Caco-2 (cell line): ENCODE measurements around the gene ESRP2. TPM values are rescaled to one million over a fixed set of nuclear protein-coding genes. Genes with fewer than 3 reads are reported as not detected.

Source experiments
- BruUV-seq: library from RNA; stranded (reverse); fragments of 400-500 nt; replicated peaks from 2 replicates; lab custom pipeline; 2021; lab: Mats Ljungman, UMichigan
- CTCF ChIA-PET: fragments of 300-600 bp; sonication (Branson Sonifier 250); formaldehyde crosslinking; loops from one replicate; lab custom pipeline; 2022; ENCODE audit warnings: antibody characterized with exemption; lab: Charles Lee
- POLR2A ChIA-PET: fragments of 300-600 bp; sonication (Branson Sonifier 250); formaldehyde crosslinking; loops from one replicate; lab custom pipeline; 2022; ENCODE audit warnings: antibody characterized with exemption; lab: Charles Lee
- DNase-seq, 2 experiments: peaks; one replicate each; pipeline versions ENCODE4 v3.0.0 to v3.0.0-alpha.2; 2020 to 2022
- H3K27me3 ChIP-seq: replicated peaks from 2 replicates; pipeline ENCODE4 v1.6.0; 2011; ENCODE audit warnings: low read length; ENCODE audit not compliant: control insufficient read depth, insufficient read depth
- H3K36me3 ChIP-seq: 2 replicates; pipeline ENCODE4 v1.5.1; 2011; ENCODE audit warnings: low read length; ENCODE audit not compliant: control insufficient read depth, insufficient read depth
- H3K4me1 ChIP-seq: fragments of 250-450 bp; sonication (Bioruptor Pico); 2 replicates; pipeline ENCODE4 v1.5.1; 2020; ENCODE audit warnings: mild to moderate bottlenecking
- H3K4me3 ChIP-seq: 2 replicates; pipeline ENCODE4 v1.5.1; 2011; ENCODE audit warnings: low read depth, mild to moderate bottlenecking, control low read depth, low read length
- H3K9me3 ChIP-seq: fragments of 250-450 bp; sonication (Bioruptor Pico); 2 replicates; pipeline ENCODE4 v1.5.1; 2020; ENCODE audit warnings: mild to moderate bottlenecking, moderate library complexity
- H3K27ac Mint-ChIP-seq: one replicate; pipeline ENCODE4 v1.8.0; 2022; ENCODE audit warnings: mixed read lengths; ENCODE audit not compliant: unreplicated experiment
- H3K27me3 Mint-ChIP-seq: one replicate; pipeline ENCODE4 v1.8.0; 2022; ENCODE audit warnings: mixed read lengths; ENCODE audit not compliant: insufficient read depth, unreplicated experiment
- H3K36me3 Mint-ChIP-seq: one replicate; pipeline ENCODE4 v1.8.0; 2022; ENCODE audit warnings: mild to moderate bottlenecking, mixed read lengths; ENCODE audit not compliant: insufficient read depth, unreplicated experiment
- H3K4me1 Mint-ChIP-seq: one replicate; pipeline ENCODE4 v1.8.0; 2022; ENCODE audit warnings: low read depth, mixed read lengths; ENCODE audit not compliant: unreplicated experiment
- H3K4me3 Mint-ChIP-seq: one replicate; pipeline ENCODE4 v1.8.0; 2022; ENCODE audit warnings: mild to moderate bottlenecking, moderate library complexity, mixed read lengths; ENCODE audit not compliant: unreplicated experiment
- H3K9me3 Mint-ChIP-seq: one replicate; pipeline ENCODE4 v1.8.0; 2022; ENCODE audit warnings: mixed read lengths; ENCODE audit not compliant: unreplicated experiment
- CTCF ChIP-seq, 2 experiments: fragments of 200-600 bp in 1 of 2; IDR thresholded peaks; 1 replicate in 1 of 2; 2 replicates in 1 of 2; pipeline versions ENCODE4 v1.5.1 to v1.8.0; 2011 to 2022; ENCODE audit warnings: antibody characterized with exemption in 1 of 2, control low read depth in 1 of 2, inconsistent platforms in 1 of 2, low read depth in 1 of 2, low read length in 1 of 2, mild to moderate bottlenecking in 1 of 2, moderate library complexity in 1 of 2; ENCODE audit not compliant: insufficient read depth in 1 of 2, severe bottlenecking in 1 of 2, unreplicated experiment in 1 of 2
- intact Hi-C: fragments of 100-400 bp; cut with micrococcal nuclease; formaldehyde crosslinking; loops from one replicate; pipeline ENCODE4 v1.10.0; 2022; ENCODE audit not compliant: unreplicated experiment
- total RNA-seq: library from RNA; stranded (reverse); gene quantifications from 2 replicates; pipeline ENCODE4 v1.2.3, GENCODE V29; 2022

ESRP2 gene
- total RNA-seq, 1 experiment from 2014 or later, result 110 TPM

- ChIA-PET CTCF (interaction anchor here (1.5 kb wide), 1 partner anchor 12 kb away, joined by 4 read pairs; the partner anchor contains the start of gene SLC7A6), POLR2A (no interaction called here)
- Histone ChIP-seq H3K27me3 (no peaks in the 10 kb centered on the region), H3K36me3 (no peaks in the 10 kb centered on the region), H3K4me3 (no peak overlapping the region), H3K4me1 (peaks cover 4% of the 10 kb centered on the region), H3K9me3 (no peaks in the 10 kb centered on the region)
- no peak for TF ChIP-seq CTCF (IDR thresholded peaks at IDR 0.05; ENCODE audit: insufficient read depth in 1 of 2, low read depth in 1 of 2, low read length in 1 of 2, severe bottlenecking in 1 of 2, unreplicated experiment in 1 of 2)
- no peaks in the 10 kb centered on the region for H3K9me3 Mint-ChIP-seq
- H3K27me3 Mint-ChIP-seq, result no peaks in the 10 kb centered on the region
- BruUV-seq, result no TSS peak
- no peak for DNase-seq
- H3K27ac Mint-ChIP-seq, result no peak overlapping the region
- H3K4me1 Mint-ChIP-seq, result peaks cover 3% of the 10 kb centered on the region
- intact Hi-C loops, result no loop called here
- peaks cover 55% of the 10 kb centered on the region for H3K36me3 Mint-ChIP-seq
- no peak overlapping the region for H3K4me3 Mint-ChIP-seq
These were observed 16.5 kb upstream of the ESRP2 start for GRCh38 chr16:68252383-68252782.

GRCh38 chr16:68251832-68252231, 15.9 kb upstream of the ESRP2 start:
- Mint-ChIP-seq H3K27ac (no peak overlapping the region), H3K36me3 (peaks cover 52% of the 10 kb centered on the region), H3K4me1 (peaks cover under 1% of the 10 kb centered on the region), H3K9me3 (no peaks in the 10 kb centered on the region), H3K4me3 (no peak overlapping the region), H3K27me3 (no peaks in the 10 kb centered on the region)
- Histone ChIP-seq H3K27me3 (no peaks in the 10 kb centered on the region), H3K4me3 (no peak overlapping the region), H3K4me1 (peaks cover 2% of the 10 kb centered on the region; the same call in 1 of the 2 replicates), H3K36me3 (no peaks in the 10 kb centered on the region), H3K9me3 (no peaks in the 10 kb centered on the region)
- BruUV-seq, result no TSS peak
- no peak for TF ChIP-seq CTCF (IDR thresholded peaks at IDR 0.05; ENCODE audit: insufficient read depth in 1 of 2, low read depth in 1 of 2, low read length in 1 of 2, severe bottlenecking in 1 of 2, unreplicated experiment in 1 of 2)
- ChIA-PET CTCF (interaction anchor here (1.5 kb wide), 1 partner anchor 12 kb away, joined by 4 read pairs; the partner anchor contains the start of gene SLC7A6), POLR2A (no interaction called here)
- DNase-seq, result no peak
- intact Hi-C loops, result no loop called here

- Histone ChIP-seq H3K4me3 (no peak overlapping the region), H3K27me3 (no peaks in the 10 kb centered on the region), H3K4me1 (peaks cover 10% of the 10 kb centered on the region), H3K9me3 (no peaks in the 10 kb centered on the region), H3K36me3 (no peaks in the 10 kb centered on the region)
- intact Hi-C loops, result no loop called here
- Mint-ChIP-seq H3K4me1 (peaks cover 9% of the 10 kb centered on the region), H3K36me3 (peaks cover 48% of the 10 kb centered on the region), H3K27me3 (no peaks in the 10 kb centered on the region), H3K27ac (no peak overlapping the region), H3K4me3 (no peak overlapping the region), H3K9me3 (no peaks in the 10 kb centered on the region)
- DNase-seq, result no peak
- no TSS peak for BruUV-seq
- ChIA-PET CTCF (no interaction called here), POLR2A (no interaction called here)
- TF ChIP-seq CTCF (IDR thresholded peaks at IDR 0.05; ENCODE audit: insufficient read depth in 1 of 2, low read depth in 1 of 2, low read length in 1 of 2, severe bottlenecking in 1 of 2, unreplicated experiment in 1 of 2), result no peak
These were observed 15.0 kb upstream of the ESRP2 start for GRCh38 chr16:68250951-68251350.
